ENCODE results near the gene COL4A6.

- TF ChIP-seq CTCF (IDR thresholded peaks at IDR 0.05; ENCODE audit: insufficient read depth, low read length, poor library complexity, severe bottlenecking) (no peak), EZH2phosphoT487 (conservative IDR thresholded peaks at IDR 0.05; ENCODE audit: low read length) (no peak)
Measured at GRCh38 chrX:108412783-108413182, 25.4 kb downstream of the COL4A6 start.
